ENCODE measurements around the gene FRS2. TPM values are rescaled to one million over a fixed set of nuclear protein-coding genes. Genes with fewer than 3 reads are reported as not detected.

FRS2 gene
- total and polyA plus RNA-seq, 2 of the 4 experiments (the other 2 are of a cell fraction): 12.4 to 58.3 TPM

DNA sequence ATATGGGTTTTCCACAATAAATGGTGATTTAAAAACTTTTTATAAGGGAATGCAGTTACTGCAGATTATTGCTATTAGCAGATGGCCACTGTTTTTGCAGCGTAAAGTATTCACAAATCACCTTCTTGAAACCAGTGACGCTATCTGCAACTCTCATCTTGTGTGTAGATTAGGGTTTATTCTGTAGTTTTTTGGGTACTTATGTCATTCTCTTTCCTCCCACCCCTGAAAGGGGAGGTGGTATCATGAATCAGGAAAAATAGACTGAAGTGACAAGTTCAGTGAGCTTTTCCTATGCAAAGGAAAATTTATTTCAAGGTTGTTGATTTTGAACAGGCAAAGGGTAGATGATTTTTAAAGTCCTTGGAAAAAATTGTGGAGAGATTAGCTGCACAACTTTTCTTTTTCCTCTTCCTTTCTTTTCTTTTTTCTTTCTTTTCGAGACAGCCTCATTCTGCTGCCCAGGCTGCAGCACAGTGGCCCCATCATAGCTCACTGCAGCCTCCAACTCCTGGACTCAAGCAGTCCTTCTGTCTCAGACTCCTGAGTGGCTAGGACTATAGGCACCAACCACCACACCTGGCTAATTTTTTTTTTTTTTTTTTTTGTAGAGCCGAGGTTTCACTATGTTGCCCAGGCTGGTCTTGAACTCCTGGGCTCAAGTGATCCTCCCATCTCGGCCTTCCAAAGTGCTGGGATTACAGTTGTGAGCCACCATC lies 1.6 kb downstream of the FRS2 start:
- H3K23ac ChIP-seq (ENCODE audit: low read depth, low read length): peak overlapping the region; percentile 33; the same call in 1 of the 2 replicates
- no peak overlapping the region; the same call in 1 of the 2 replicates for H3K9ac ChIP-seq (ENCODE audit: low read depth, low read length)
- ChIA-PET POLR2A (ENCODE audit: unreplicated experiment) (no interaction called here), CTCF (no interaction called here)
- H3K9me3 ChIP-seq (ENCODE audit: control insufficient read depth, insufficient read depth, low read length): no peaks in the 10 kb centered on the region
- H3K14ac ChIP-seq (replicated peaks; ENCODE audit: low read depth, low read length): no peak overlapping the region
- no peak overlapping the region for H2BK20ac ChIP-seq (ENCODE audit: low read depth, low read length)
- no peak overlapping the region for H2BK15ac ChIP-seq (ENCODE audit: low read depth, low read length)
- H4K20me1 ChIP-seq (ENCODE audit: insufficient read depth, low read length): peaks cover 50% of the 10 kb centered on the region
- H2AK5ac ChIP-seq (ENCODE audit: low read depth, low read length): no peak overlapping the region
- peaks cover 14% of the 10 kb centered on the region; the same call in 1 of the 2 replicates for H3K9me1 ChIP-seq (ENCODE audit: insufficient read depth, low read length)
- no peak overlapping the region for H2BK120ac ChIP-seq (ENCODE audit: low read depth, low read length)
- H4K5ac ChIP-seq (ENCODE audit: low read depth, low read length): no peak overlapping the region
- H3K4me2 ChIP-seq (ENCODE audit: low read depth, low read length): peak overlapping the region; percentile 90
- DNase-seq (peak; percentile 8), ATAC-seq (ENCODE audit: low read depth) (no peak)
- H3K27ac ChIP-seq (ENCODE audit: insufficient read depth, low read length): no peak overlapping the region
- no peak overlapping the region for H2AFZ ChIP-seq (replicated peaks; ENCODE audit: low read length, poor library complexity)
- no peaks in the 10 kb centered on the region for H3K36me3 ChIP-seq (ENCODE audit: control insufficient read depth, insufficient read depth, low read length)
- H3K56ac ChIP-seq (ENCODE audit: extremely low read depth, insufficient read depth, low read length): no peak overlapping the region
- no peak overlapping the region for H3K4ac ChIP-seq (ENCODE audit: low read depth, low read length)
- peak overlapping the region; percentile 87 for H3K4me3 ChIP-seq (ENCODE audit: insufficient read depth, low read depth, low read length)
- no peak overlapping the region for H2AK9ac ChIP-seq (replicated peaks; ENCODE audit: low read depth, low read length, poor library complexity)
- peaks cover 3 to 43% of the 10 kb centered on the region in 2 experiments; a peak in 3 of 4 replicates for H3K79me1 ChIP-seq (ENCODE audit: low read depth in 1 of 2, low read length in 2 of 2)
- H2BK5ac ChIP-seq (ENCODE audit: low read depth, low read length, poor library complexity, severe bottlenecking): no peak overlapping the region
- intact Hi-C loops (cut with micrococcal nuclease): loop anchor here (2.0 to 5.0 kb wide), 2 partner anchors 55 to 99 kb away; no protein-coding TSS in a partner anchor
- peaks cover 16% of the 10 kb centered on the region for H3K4me1 ChIP-seq (ENCODE audit: control insufficient read depth, insufficient read depth, low read length)
- dilution Hi-C loops (cut with HindIII; ENCODE audit: low sequenced_read_pairs, unreplicated experiment): no loop called here
- BruUV-seq (replicated peaks): TSS peak; percentile 29
- H3K18ac ChIP-seq (ENCODE audit: low read depth, low read length): no peak overlapping the region
- no peaks in the 10 kb centered on the region for H3K27me3 ChIP-seq (ENCODE audit: control insufficient read depth, insufficient read depth, low read length)
- H4K8ac ChIP-seq (ENCODE audit: low read depth in 2 of 2, low read length in 2 of 2): no peak overlapping the region
- in situ Hi-C loops (cut with MboI; ENCODE audit: low sequenced_read_pairs): loop anchor here (10.0 kb wide), 1 partner anchor 103 kb away; no protein-coding TSS in a partner anchor
- no peak overlapping the region for H4K91ac ChIP-seq (ENCODE audit: insufficient read depth, low read depth, low read length)
- WGBS, 2 experiments (ENCODE audit: extremely low coverage in 2 of 2, insufficient read length in 1 of 2): 100% methylated on average over 1 of the region's 5 CpGs; no CpG with 5 or more reads in 1 of the 2 experiments
- no peak for TF ChIP-seq RAD21 (IDR thresholded peaks at IDR 0.05; ENCODE audit: low read length)
- TF ChIP-seq, protein P1, sequence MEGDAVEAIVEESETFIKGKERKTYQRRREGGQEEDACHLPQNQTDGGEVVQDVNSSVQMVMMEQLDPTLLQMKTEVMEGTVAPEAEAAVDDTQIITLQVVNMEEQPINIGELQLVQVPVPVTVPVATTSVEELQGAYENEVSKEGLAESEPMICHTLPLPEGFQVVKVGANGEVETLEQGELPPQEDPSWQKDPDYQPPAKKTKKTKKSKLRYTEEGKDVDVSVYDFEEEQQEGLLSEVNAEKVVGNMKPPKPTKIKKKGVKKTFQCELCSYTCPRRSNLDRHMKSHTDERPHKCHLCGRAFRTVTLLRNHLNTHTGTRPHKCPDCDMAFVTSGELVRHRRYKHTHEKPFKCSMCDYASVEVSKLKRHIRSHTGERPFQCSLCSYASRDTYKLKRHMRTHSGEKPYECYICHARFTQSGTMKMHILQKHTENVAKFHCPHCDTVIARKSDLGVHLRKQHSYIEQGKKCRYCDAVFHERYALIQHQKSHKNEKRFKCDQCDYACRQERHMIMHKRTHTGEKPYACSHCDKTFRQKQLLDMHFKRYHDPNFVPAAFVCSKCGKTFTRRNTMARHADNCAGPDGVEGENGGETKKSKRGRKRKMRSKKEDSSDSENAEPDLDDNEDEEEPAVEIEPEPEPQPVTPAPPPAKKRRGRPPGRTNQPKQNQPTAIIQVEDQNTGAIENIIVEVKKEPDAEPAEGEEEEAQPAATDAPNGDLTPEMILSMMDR (conservative IDR thresholded peaks at IDR 0.05; ENCODE audit: low read depth, low read length): no peak
- TF ChIP-seq, protein P2, sequence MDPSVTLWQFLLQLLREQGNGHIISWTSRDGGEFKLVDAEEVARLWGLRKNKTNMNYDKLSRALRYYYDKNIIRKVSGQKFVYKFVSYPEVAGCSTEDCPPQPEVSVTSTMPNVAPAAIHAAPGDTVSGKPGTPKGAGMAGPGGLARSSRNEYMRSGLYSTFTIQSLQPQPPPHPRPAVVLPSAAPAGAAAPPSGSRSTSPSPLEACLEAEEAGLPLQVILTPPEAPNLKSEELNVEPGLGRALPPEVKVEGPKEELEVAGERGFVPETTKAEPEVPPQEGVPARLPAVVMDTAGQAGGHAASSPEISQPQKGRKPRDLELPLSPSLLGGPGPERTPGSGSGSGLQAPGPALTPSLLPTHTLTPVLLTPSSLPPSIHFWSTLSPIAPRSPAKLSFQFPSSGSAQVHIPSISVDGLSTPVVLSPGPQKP (IDR thresholded peaks at IDR 0.05; ENCODE audit: borderline replicate concordance, low read depth, low read length): no peak
- TF ChIP-seq FOS (IDR thresholded peaks at IDR 0.05; ENCODE audit: low read depth, low read length): no peak
- no peak for TF ChIP-seq NFE2L2 (IDR thresholded peaks at IDR 0.05; ENCODE audit: low read depth, low read length)
- TF ChIP-seq RFX5 (IDR thresholded peaks at IDR 0.05; ENCODE audit: low read depth, low read length): no peak
- TF ChIP-seq CHD1 (IDR thresholded peaks at IDR 0.05; ENCODE audit: low read depth, low read length): no peak
- TF ChIP-seq BHLHE40 (IDR thresholded peaks at IDR 0.05; ENCODE audit: low read depth, low read length): no peak
- TF ChIP-seq MAFK (IDR thresholded peaks at IDR 0.05; ENCODE audit: low read depth, low read length): no peak
- TF ChIP-seq, protein P3, sequence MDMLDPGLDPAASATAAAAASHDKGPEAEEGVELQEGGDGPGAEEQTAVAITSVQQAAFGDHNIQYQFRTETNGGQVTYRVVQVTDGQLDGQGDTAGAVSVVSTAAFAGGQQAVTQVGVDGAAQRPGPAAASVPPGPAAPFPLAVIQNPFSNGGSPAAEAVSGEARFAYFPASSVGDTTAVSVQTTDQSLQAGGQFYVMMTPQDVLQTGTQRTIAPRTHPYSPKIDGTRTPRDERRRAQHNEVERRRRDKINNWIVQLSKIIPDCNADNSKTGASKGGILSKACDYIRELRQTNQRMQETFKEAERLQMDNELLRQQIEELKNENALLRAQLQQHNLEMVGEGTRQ (IDR thresholded peaks at IDR 0.05; ENCODE audit: low read depth, low read length): no peak
- no peak for TF ChIP-seq MAZ (IDR thresholded peaks at IDR 0.05; ENCODE audit: borderline replicate concordance, low read depth, low read length)
- TF ChIP-seq CEBPB (IDR thresholded peaks at IDR 0.05; ENCODE audit: low read depth, low read length): no peak
- no peak for TF ChIP-seq MXI1 (IDR thresholded peaks at IDR 0.05; ENCODE audit: borderline replicate concordance, low read depth, low read length)
- no peak for TF ChIP-seq POLR2A (IDR thresholded peaks at IDR 0.05; ENCODE audit: low read depth, low read length)
- no peak for TF ChIP-seq RCOR1 (IDR thresholded peaks at IDR 0.05; ENCODE audit: insufficient replicate concordance, low read length)
